GM21717 (cell line): ENCODE data around the gene NAPSA.

Source experiments
- ATAC-seq: cut with Tn5 transposase; IDR thresholded peaks from one replicate; pipeline ENCODE4 v1.9.1; 2021; ENCODE audit warnings: mild to moderate bottlenecking, moderate library complexity; ENCODE audit not compliant: unreplicated experiment

The NAPSA gene

DNA sequence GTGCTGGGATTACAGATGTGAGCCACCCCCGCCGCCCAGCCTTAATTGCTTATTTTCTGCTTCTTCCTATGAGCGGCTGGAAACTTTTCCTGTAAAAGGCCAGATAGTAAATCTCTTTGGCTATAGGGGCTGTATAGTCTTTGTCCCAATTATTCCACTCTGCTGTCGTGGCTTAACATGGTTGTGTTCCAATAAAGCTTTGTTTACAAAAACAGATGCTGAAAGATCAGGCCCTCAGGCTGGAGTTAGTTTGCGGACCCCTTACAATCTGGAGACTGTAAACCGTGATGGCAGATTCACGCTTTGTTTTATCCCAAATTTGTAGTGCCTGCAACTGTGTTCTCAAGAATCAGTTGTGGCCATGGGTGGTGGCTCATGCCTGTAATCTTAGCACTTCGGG is 47.0 kb downstream of the NAPSA start:
- no peak for ATAC-seq

DNA sequence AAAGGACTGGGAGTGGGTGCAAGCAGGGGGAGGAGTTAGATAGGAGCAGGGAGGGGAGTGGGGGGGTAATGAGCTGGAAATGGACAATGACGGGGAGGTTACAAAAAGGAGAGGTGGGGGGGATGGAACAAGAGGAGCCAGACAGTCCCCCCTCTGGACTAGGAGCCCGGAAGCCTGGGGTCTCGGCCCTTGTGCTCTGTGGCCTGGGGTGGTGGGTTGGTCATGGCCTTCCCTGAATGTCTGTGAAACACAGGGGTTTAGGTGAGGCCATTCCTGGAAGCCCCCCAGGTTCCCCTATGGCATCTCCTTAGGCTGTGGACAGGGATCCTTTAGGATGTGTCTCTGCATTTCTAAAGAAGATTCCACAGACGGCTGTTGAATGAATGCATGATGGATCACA is 48.3 kb downstream of the NAPSA start:
- no peak for ATAC-seq

- ATAC-seq, result no peak
Observed at GRCh38 chr19:50315773-50316448, 49.5 kb downstream of the NAPSA start.

DNA sequence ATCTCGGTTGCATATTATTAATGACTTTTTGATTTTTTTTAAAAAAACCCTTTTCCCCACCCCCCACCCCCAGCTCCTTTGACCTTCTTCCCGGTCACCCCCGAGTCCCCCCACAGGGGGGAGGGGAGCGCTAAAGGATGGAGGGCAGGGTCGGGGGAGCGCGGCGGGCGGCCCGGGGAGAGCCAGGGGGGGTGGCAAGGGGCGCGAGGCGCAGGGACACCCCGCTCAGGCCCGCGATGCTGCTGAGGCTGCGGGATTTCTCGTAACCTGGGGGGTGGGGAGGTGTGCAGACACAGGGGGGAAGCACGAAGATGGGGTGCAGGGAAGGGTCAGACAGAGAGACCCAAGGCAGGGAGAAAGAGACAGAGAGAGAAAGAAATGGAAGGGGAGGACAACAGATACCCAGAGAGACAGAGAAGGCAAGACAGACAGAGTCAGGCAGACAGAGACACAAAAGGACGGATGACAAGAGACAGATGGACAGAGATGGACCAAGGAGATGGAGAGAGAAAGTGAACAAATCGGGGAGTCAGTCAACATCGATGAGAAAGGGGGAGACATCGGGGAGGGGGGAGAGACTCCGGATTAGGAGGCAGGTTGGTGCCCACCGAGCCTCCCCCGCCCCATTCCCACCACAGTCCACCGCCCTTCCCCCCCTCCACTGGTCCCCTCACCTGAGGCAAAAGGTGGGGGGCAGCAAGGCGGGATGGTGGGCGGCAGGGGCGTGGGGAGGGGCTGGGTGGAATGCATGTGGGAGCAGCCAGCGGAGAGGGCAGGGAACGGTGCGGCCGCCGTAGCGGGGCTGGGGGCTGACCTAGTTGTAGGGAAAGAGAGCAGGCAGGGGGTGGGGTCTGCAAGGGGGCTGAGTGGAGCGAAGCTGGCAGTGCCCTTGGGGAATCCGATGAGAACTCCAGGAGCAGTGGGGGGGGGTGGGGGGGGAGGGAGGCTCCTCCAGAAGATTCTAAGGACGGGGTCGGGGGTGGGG is 50.4 kb downstream of the NAPSA start:
- no peak for ATAC-seq

DNA sequence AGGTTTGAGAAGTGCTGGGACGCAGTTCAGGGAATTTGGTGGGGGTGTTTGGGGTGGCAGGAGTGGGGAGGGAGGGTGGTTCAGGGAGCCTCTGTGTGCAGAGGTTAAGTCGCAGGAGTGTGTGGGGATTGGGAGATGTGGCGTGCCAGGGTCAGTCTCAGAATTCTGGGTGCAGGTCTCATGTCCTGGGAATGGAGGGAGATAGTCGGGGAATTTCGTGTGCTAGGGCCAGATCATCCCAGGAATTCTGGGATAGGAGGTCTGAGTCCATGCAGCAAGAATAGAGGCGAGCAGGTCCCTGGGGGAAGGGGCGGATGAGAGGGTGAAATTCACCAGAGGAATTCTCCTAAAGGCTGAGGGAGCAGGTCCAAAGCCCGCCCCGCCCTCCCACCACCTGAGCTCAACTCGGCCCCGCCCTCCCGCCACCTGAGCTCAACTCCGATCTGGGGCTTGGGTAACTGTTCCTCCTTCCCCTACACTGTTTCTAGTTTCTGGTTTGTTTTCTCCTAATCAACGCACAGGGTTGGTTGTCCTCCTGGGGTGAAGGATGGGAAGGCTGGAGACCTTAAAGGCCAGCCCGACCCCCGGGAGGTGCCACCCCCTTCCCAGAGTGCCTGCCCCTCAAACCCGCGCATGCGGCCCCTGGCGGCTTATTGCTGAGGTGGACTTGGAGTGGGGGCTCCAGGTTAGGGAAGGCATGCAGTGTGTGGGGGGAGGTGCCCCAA is 51.5 kb downstream of the NAPSA start:
- ATAC-seq, result no peak

GRCh38 chr19:50312967-50313811 is 52.2 kb downstream of the NAPSA start:
- ATAC-seq, result no peak

DNA sequence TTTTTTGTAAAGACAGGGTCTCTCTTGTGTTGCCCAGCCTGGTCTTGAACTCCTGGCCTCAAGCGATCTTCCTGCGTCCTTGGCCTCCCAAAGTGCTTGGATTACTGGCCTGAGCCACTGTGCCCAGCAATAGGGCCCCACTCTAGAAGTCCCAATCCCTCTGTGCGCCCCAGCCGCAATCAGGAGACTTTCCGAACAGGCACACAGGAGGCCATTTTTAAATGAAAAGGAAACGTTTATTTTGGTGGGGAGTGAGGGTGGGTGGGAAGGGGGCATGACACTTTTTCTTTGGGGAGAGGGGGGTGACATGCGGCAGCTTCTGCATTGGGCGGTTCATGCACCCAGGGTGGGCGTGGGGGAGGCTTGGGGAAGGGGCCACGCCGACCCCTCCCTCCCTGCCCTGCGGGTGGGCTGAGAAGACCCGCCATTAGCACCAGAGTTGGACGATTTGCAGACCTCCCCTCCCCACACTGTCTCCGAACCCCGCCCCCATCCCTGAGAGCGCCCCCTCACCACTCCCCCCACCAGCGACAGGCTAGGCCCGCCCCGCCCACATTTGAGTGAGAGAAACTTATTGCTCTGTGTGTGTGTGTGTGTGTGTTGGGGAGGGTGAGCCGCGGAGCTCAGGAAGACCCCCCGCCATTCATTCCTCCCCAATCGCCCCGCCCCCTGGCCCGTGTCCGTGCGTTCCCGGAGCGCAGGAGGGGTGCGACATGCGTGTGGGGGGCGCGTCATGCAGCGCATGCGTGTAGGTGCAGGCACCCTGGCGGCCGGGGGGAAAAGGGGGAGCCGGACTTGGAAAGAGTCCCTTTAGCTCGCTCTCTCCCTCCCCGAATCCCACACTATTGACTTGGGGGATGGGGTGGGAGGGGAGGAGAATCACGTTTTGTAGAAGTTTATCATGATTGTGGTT is 53.5 kb downstream of the NAPSA start:
- ATAC-seq, result no peak

DNA sequence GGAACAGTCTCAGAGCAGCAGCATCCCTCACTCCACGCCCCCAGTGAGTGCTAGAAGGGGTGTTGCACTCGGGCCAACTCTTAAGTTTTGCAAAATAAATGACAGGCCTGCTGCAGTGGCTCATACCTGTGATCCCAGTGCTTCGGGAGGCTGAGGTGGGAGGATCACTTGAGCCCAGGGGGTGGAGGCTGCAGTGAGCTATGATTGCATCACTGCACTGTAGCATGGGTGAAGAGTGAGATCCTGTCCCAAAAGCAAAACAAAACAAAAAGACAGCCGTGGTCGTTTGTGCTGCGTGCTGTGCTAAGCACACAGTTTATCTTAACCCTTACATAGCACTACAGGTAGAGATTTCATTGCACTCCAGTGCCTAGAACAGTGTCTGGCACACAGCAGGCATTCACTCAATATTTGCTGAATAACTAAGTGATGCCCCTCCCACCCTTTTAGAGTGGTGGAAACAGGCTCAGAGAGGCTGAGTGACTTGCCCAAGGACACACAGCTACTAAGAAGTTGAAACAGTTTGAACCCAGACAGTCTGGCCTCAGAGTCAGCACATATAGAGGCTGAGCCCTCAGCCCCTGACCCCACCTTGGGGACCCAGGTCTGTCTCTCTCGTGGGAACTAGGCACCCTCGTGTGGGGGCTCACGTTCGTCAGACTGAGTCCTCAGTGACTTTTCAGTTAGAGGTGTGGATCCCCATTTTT is 54.5 kb downstream of the NAPSA start:
- ATAC-seq, result no peak

- ATAC-seq, result no peak
Observed at GRCh38 chr19:50309396-50310125, 55.9 kb downstream of the NAPSA start.

GRCh38 chr19:50308991-50309390 is 56.4 kb downstream of the NAPSA start:
- no peak for ATAC-seq
